ENCODE measurements around the gene GRM1.

- TF ChIP-seq ZNF70 (CRISPR knock-in tag; IDR thresholded peaks at IDR 0.05), result no peak
- TF ChIP-seq SNAI2 (CRISPR knock-in tag; IDR thresholded peaks at IDR 0.05), result no peak
- no peak for TF ChIP-seq PATZ1 (CRISPR knock-in tag; IDR thresholded peaks at IDR 0.05; ENCODE audit: borderline replicate concordance)
- TF ChIP-seq ZFP30 (CRISPR knock-in tag; IDR thresholded peaks at IDR 0.05), result no peak
- no peak for TF ChIP-seq CSDC2 (CRISPR knock-in tag; IDR thresholded peaks at IDR 0.05)
- no peak for TF ChIP-seq BACH2 (CRISPR knock-in tag; IDR thresholded peaks at IDR 0.05; ENCODE audit: borderline replicate concordance)
- no peak for TF ChIP-seq ZC3H10 (CRISPR knock-in tag; IDR thresholded peaks at IDR 0.05)
- no peak for TF ChIP-seq RARB (CRISPR knock-in tag; IDR thresholded peaks at IDR 0.05)
- TF ChIP-seq ESRRG (CRISPR knock-in tag; IDR thresholded peaks at IDR 0.05), result no peak
Observed at GRCh38 chr6:146389740-146390139, 360.9 kb downstream of the GRM1 start.

Data from SK-N-SH treated with all-trans-retinoic acid at 6 μM for 48 hours (cell line).